Effector CD8-positive, alpha-beta T cell (primary cell): Measurements from ENCODE around the gene NFATC2.
"Not testable (repeated sequence)": the region's sequence is repeated elsewhere in the genome, so short reads cannot be mapped to it uniquely, and the experiment has no call there.

ENCODE experiments used
- DNase-seq: peaks from one replicate; lab custom pipeline; 2025; lab: John Stamatoyannopoulos, UW

Gene NFATC2

GRCh38 chr20:51354191-51354768, 188.2 kb downstream of the NFATC2 start:
- DNase-seq: no peak

- DNase-seq: no peak
These were observed 189.0 kb downstream of the NFATC2 start for GRCh38 chr20:51353491-51353890.

- no peak for DNase-seq
These were observed 189.7 kb downstream of the NFATC2 start for GRCh38 chr20:51352791-51353190.

DNA sequence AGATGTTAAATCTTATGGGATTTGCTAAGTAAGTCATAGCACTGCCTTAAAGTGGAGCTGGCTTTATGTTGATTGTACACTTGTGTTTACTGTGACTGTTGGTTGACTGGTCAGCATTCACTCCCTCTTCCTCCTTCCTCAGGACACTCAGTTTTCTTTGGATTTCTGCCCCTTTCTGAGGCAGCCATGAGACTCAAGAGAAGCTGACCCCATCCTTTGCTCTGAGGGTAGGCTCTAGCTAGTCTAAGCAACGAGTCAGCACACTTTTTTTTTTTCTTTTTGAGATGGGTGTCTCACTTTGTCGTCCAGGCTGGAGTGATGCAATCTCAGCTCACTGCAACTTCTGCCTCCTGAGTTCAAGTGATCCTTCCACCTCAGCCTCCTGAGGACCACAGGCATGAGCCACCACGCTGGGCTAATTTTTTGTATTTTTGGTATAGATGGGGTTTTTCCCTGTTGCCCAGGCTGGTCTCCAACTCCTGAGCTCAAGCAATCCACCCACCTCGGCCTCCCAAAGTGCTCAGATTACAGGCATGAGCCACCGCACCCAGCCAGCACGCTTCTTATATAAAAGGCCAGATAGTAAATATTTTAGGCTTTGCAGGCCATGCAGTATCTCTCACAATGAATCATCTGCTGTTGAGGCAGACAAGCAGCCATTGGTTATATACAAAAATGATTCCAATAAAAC, 191.4 kb downstream of the NFATC2 start:
- DNase-seq: no peak

DNA sequence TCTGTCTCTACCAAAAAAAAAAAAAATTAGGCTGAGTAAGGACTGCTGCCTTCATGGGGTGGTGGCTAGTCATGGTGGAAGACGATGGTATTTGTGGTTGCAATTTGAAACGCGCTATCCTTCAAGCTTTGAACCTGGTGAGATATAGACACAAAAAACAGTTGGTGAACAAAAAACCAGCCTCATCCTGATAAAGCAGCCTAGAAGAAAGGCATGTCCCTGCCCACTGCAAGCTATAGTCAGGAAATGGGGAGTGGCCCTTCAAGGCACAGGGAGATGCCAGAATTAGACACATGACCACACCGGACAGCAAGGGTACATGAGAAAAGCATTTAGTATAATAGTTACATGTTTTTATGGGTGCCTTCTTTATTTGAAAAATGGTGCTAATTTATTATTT, 193.6 kb downstream of the NFATC2 start:
- DNase-seq: no peak

- DNase-seq: no peak
These were observed 194.7 kb downstream of the NFATC2 start for GRCh38 chr20:51347831-51348230.

DNA sequence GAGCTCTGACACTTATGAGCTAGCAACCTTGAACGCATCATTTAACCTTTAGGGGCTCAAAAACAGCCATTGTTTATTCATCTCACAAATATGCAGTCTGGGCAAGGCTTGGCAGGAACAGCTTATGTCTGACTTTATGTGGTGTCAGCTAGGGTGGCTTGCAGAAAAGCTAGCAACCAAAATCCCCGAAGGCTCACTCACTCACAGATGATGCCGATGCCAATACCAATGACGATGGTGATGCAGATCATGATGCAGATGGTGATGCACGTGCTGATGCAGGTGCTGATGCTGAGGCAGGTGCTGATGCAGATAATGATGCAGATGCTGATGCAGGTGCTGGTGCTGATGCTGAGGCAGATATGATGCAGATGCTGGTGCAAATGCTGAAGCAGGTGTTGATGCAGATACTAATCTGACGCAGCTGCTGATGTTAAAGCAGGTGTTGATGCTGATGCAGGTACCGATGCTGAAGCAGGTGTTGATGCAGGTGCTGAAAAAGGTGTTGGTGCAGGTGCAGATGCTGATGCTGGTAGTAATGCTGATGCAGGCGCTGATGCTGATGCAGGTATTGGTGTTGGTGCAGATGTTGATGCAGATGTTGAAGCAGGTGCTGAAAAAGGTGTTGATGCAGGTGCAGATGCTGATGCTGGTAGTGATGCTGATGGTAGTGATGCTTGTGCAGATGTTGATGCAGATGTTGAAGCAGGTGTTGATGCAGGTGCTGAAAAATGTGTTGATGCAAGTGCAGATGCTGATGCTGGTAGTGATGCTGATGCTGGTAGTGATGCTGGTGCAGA, 195.6 kb downstream of the NFATC2 start:
- no peak for DNase-seq

DNA sequence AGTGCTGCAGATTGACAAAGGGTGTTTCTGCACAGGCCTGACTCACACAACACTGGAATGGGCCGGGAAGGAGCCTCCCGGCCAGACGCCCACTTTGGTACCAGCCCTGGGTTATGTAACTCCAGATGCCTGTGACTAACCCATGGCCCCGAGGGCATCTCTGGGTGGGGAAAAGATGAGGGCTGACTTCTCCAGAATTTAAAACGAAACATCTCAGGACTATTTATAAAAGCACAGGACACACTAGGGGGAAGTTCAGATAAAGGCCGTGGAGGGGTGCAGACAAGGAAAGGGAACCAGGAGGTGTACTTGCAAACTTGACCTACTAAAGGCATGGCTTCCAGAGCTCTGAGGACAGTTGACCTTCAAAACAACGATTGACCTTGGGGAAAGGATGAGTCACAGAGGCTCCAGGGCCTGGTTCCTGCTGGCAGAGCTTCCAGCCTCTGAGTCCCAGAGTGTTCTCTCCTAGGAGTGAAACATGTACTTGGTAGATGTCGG, 196.9 kb downstream of the NFATC2 start:
- no peak for DNase-seq

GRCh38 chr20:51343802-51344201, 198.7 kb downstream of the NFATC2 start:
- not testable (repeated sequence) for DNase-seq

DNA sequence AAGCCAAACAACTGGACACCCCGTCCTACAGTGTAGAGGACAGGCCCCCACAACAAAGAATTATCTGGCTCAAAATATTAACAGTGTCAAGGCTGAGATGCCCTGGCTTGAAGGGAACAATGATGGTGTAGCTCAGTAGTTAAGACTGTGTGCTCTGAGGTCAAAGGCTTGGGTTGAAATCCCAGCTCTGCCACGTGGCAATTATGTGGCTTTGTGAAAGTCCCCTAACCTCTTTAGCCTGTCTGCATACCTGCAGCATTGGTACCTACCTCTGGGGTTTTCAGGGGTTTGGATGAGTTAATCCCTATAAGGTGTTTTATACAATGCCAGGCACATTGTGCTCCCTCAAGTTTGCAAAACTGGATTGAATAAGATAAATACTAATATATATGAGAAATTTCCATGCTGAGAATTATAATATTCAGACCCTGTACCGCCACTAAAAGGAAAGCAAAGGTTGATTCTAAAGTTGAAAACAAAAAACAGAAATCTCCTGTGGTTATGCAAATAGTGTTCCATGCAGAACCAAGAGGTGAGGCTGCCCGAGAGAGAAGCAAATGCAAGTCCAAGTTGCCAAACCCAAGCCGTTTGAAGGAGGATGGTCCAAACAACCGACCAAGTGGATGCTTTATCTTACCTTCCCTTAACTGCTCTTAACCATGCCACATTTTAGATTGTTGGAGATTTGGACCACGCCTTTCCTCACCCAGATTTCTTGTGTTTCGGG, 199.8 kb downstream of the NFATC2 start:
- no peak for DNase-seq

- DNase-seq: no peak
These were observed 200.9 kb downstream of the NFATC2 start for GRCh38 chr20:51341581-51341980.

DNA sequence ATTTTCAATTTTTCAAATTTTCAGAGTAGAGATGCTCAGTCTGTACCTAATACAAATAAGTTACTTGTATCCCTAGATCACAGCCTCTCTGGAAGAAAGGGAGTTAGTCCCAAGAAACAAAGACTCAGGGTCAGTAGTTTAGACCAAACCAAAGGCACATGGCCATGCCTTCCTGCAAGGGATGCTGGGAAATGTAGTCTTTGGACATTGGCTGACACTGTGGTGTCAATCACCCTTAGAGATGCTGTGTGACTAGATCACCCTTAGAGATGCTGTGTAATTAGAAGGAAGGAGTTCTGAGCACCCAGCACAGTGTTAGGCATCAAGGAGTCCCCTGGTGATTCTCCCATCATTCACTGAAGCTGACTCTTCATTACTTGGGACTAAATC, 202.1 kb downstream of the NFATC2 start:
- no peak for DNase-seq

GRCh38 chr20:51339721-51340450, 202.6 kb downstream of the NFATC2 start:
- no peak for DNase-seq

GRCh38 chr20:51338692-51339440, 203.7 kb downstream of the NFATC2 start:
- DNase-seq: no peak

DNA sequence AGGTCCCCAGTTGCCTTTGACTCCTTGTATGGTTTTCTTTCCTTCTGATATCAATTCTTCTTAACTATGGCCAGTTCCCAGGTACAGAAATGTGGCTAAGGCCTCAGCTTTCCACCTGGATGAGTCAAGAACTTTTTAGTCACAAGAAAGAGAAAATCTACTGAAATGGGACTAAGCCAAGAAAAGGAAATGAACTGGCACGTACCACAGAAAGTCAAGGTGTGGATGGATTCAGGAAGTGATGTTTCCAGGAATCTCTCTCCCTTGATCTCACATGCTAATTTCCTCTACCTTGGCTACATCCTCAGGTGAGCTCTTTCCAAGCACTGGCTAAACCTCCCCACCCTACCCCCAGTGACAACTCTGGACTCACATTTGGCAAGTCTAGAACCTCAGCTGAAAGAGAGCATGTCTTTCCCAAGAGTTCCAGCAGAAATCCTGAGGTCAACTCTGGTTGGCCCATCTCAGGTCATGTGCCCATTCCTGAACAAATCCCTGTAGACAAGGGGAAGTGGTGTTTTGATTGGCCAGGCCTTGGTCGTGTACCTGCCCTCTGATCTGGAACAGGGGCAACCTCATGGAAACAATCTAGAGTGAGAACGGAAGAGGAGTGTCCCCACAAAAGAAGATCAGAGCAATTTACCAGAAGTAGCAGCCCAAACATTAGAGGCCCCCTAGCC, 205.3 kb downstream of the NFATC2 start:
- no peak for DNase-seq
